Subcutaneous preadipocyte (primary cell): ENCODE data around the gene STK40. TPM values are rescaled to one million over a fixed set of nuclear protein-coding genes. Genes with fewer than 3 reads are reported as not detected.
A peak's percentile ranks its signal among the peaks of the same experiment; 100 is the strongest.

Experiments used
- small RNA-seq: library from RNA; depleted of rRNA; stranded (forward); fragments of <200 nt; gene quantifications from one replicate; pipeline ENCODE3, GENCODE V24; 2012
- total RNA-seq: library from RNA; depleted of rRNA; stranded (reverse); fragments of >200 nt; gene quantifications from 2 replicates; pipeline ENCODE4 v1.2.3, GENCODE V29; 2012

STK40 gene
- 9.2 and 10.4 TPM in 2 replicates for total RNA-seq

GRCh38 chr1:36385410-36386264, at the start of gene STK40:
Gene STK40 (minus strand): TSS chr1:36385924. CDS start chr1:36361332, 24,592 bp downstream.

GRCh38 chr1:36397378-36398230, 11.9 kb upstream of the STK40 start, which contains the start of gene LSM10:
Gene LSM10 (minus strand): TSS chr1:36397908. CDS start chr1:36394129, 3,779 bp downstream.

GRCh38 chr1:36323636-36324352, 61.9 kb downstream of the STK40 start, which contains the start of gene EVA1B:
Gene EVA1B (minus strand): TSS chr1:36323645. CDS start chr1:36323037, 608 bp downstream.

GRCh38 chr1:36306210-36306901, 79.4 kb downstream of the STK40 start, which contains the start of gene SH3D21:
Gene SH3D21 (plus strand): TSS chr1:36306368. CDS start chr1:36306421, 53 bp downstream.

Small RNA genes lying within 50 kb of the gene (small RNA-seq; reads per million reads assigned to genes)
- gene RNU4-27P (not detected), gene SNORA63C (2.1 reads per million, percentile 81 among the genes with 10 or more reads in this experiment)

Other genes starting within 250 kb of the STK40 start
- gene TRAPPC3, start 236.4 kb downstream of the STK40 start, total RNA-seq = 58.1 and 62.6 TPM in 2 replicates
- 99.9 and 136 TPM in 2 replicates for gene MAP7D1, start 229.8 kb downstream of the STK40 start, total RNA-seq
- gene THRAP3, start 161.5 kb downstream of the STK40 start, total RNA-seq = 102 and 134 TPM in 2 replicates
- gene SH3D21, start 79.6 kb downstream of the STK40 start, total RNA-seq = 1.5 and 2.7 TPM in 2 replicates
- gene EVA1B, start 62.3 kb downstream of the STK40 start, total RNA-seq = 169 and 186 TPM in 2 replicates
- 8.4 and 9.2 TPM in 2 replicates for gene LSM10, start 12.0 kb upstream of the STK40 start, total RNA-seq
- 7.4 and 8.1 TPM in 2 replicates for gene OSCP1, start 64.5 kb upstream of the STK40 start, total RNA-seq
- 86.0 and 96.2 TPM in 2 replicates for gene MRPS15, start 78.5 kb upstream of the STK40 start, total RNA-seq
- gene CSF3R, start 97.0 kb upstream of the STK40 start, total RNA-seq = not detected in 2 replicates